Calu3 (cell line): Measurements from ENCODE around the gene MIDN. TPM values are rescaled to one million over a fixed set of nuclear protein-coding genes. Genes with fewer than 3 reads are reported as not detected.

Experiments
- BruUV-seq: library from RNA; stranded (reverse); fragments of 400-500 nt; replicated peaks from 2 replicates; lab custom pipeline; 2021; lab: Mats Ljungman, UMichigan
- CTCF ChIA-PET: fragments of 300-600 bp; sonication (Branson Sonifier 250); formaldehyde crosslinking; loops from one replicate; lab custom pipeline; 2022; ENCODE audit warnings: antibody characterized with exemption; lab: Charles Lee
- DNase-seq: peaks from one replicate; pipeline ENCODE4 v3.0.0; 2022
- H3K27ac Mint-ChIP-seq: one replicate; pipeline ENCODE4 v1.8.0; 2022; ENCODE audit warnings: mixed read lengths; ENCODE audit not compliant: unreplicated experiment
- H3K27me3 Mint-ChIP-seq: one replicate; pipeline ENCODE4 v1.8.0; 2022; ENCODE audit warnings: mixed read lengths; ENCODE audit not compliant: unreplicated experiment
- H3K36me3 Mint-ChIP-seq: one replicate; pipeline ENCODE4 v1.8.0; 2022; ENCODE audit warnings: mild to moderate bottlenecking, moderate library complexity, mixed read lengths; ENCODE audit not compliant: insufficient read depth, unreplicated experiment
- H3K4me1 Mint-ChIP-seq: one replicate; pipeline ENCODE4 v1.8.0; 2022; ENCODE audit warnings: mild to moderate bottlenecking, low read depth, mixed read lengths; ENCODE audit not compliant: unreplicated experiment
- H3K4me3 Mint-ChIP-seq: one replicate; pipeline ENCODE4 v1.8.0; 2022; ENCODE audit warnings: mild to moderate bottlenecking, low read depth, moderate library complexity, mixed read lengths; ENCODE audit not compliant: unreplicated experiment
- H3K9me3 Mint-ChIP-seq: one replicate; pipeline ENCODE4 v1.8.0; 2022; ENCODE audit warnings: low read depth, mixed read lengths; ENCODE audit not compliant: unreplicated experiment
- intact Hi-C: fragments of 100-400 bp; cut with micrococcal nuclease; formaldehyde crosslinking; loops from one replicate; pipeline ENCODE4 v1.10.0; 2022; ENCODE audit not compliant: unreplicated experiment
- total RNA-seq: library from RNA; stranded (reverse); gene quantifications from 2 replicates; pipeline ENCODE4 v1.2.3, GENCODE V29; 2022
- TF ChIP-seq, protein P1 (sequence below): fragments of 200-600 bp; IDR thresholded peaks from one replicate; pipeline ENCODE4 v1.8.0; 2022; ENCODE audit warnings: antibody characterized with exemption; ENCODE audit not compliant: unreplicated experiment

The MIDN gene
- total RNA-seq, 1 experiment from 2014 or later = 61.8 TPM

DNA sequence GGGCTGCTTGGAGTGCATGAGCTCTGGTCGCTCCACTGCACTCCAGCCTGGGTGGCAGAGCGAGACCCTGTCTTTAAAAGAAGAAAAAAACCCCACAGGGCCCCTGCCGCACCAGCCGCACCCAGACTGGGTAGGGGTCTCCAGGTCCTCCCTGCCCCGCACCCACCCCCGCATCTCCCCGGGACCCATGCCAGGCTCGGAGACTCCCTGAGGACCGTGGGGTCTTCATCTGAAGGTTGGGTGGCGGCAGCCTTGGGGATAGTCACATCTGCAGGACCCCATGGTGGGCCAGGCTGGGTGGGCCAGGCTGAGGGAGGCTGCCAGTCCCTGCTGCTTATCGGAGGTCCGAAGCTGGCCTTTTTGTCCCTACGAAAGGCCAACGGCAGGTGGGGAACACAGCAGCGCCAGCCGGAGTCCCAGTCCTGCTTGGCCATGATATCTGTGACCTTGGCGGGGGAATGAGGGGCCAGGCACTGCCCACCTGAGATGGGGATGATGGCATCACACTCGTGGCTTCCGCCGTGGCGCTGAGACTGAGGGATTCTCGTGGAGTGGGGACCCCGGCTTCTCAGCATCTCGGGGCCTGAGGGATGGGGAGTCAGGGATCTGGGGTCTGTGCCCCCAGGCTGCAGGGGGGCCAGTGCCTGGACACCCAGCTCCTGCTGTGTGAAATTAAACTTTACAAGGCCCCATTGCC lies 48.3 kb downstream of the MIDN start:
- Mint-ChIP-seq H3K27me3 (peaks cover 14% of the 10 kb centered on the region), H3K4me3 (no peak overlapping the region)
- no TSS peak for BruUV-seq

DNA sequence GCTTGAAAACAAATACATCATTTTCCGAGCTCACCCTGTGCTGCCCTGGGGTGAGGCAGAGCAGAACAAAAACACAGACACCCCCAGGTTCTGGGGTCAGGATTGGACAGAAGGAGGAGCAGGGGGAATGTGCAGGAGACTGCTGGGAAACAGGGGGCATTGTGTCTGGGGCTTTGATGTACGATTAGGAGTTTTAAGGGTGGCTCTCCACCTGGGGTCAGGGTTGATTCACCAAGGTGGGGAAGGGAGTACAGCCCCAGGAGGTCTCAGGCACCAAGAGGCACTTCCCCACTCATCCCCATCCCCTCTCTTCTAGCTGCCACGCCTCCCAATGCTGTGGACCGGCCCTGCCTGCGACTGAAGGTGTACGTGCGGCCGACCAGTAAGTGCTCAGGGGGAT lies 49.9 kb downstream of the MIDN start:
- CTCF ChIA-PET = no interaction called here
- no TSS peak for BruUV-seq
- intact Hi-C loops = no loop called here
- no peaks in the 10 kb centered on the region for H3K9me3 Mint-ChIP-seq
- no peaks in the 10 kb centered on the region for H3K27me3 Mint-ChIP-seq
- no peak for DNase-seq
- TF ChIP-seq, protein P1, sequence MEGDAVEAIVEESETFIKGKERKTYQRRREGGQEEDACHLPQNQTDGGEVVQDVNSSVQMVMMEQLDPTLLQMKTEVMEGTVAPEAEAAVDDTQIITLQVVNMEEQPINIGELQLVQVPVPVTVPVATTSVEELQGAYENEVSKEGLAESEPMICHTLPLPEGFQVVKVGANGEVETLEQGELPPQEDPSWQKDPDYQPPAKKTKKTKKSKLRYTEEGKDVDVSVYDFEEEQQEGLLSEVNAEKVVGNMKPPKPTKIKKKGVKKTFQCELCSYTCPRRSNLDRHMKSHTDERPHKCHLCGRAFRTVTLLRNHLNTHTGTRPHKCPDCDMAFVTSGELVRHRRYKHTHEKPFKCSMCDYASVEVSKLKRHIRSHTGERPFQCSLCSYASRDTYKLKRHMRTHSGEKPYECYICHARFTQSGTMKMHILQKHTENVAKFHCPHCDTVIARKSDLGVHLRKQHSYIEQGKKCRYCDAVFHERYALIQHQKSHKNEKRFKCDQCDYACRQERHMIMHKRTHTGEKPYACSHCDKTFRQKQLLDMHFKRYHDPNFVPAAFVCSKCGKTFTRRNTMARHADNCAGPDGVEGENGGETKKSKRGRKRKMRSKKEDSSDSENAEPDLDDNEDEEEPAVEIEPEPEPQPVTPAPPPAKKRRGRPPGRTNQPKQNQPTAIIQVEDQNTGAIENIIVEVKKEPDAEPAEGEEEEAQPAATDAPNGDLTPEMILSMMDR = no peak
- no peak overlapping the region for H3K4me3 Mint-ChIP-seq
- H3K4me1 Mint-ChIP-seq = no peaks in the 10 kb centered on the region
- H3K36me3 Mint-ChIP-seq = peaks cover 5% of the 10 kb centered on the region
- H3K27ac Mint-ChIP-seq = no peak overlapping the region

More for the DNA sequence above, 48.3 kb downstream of the MIDN start:
- Mint-ChIP-seq H3K4me1 (peaks cover 8% of the 10 kb centered on the region), H3K36me3 (peaks cover 5% of the 10 kb centered on the region), H3K9me3 (no peaks in the 10 kb centered on the region), H3K27ac (no peak overlapping the region)
- CTCF ChIA-PET = no interaction called here
- no peak for DNase-seq
- intact Hi-C loops = no loop called here
- TF ChIP-seq, protein P1 = no peak

DNA sequence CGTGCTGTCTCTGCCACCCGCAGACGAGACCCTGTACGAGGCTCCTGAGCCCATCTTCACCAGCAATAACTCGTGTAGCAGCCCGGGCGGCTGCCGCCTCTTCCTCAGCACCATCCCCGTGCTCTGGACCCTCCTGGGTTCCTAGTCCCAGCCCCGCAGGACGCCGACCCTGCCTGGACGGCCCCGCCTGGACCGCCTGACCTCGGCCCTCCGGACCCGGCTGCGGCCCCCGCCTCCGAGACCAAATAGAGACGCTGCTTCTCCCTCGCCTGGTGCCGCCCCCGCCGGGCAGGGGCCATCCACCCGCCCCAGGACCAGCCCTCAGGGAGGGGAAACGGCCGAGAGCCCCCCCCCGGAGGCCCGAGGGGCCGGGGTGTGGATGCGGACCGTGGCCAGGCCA lies 51.4 kb downstream of the MIDN start:
- TF ChIP-seq, protein P1 = no peak
- H3K9me3 Mint-ChIP-seq = no peaks in the 10 kb centered on the region
- no peak for DNase-seq
- H3K4me1 Mint-ChIP-seq = no peaks in the 10 kb centered on the region
- no TSS peak for BruUV-seq
- intact Hi-C loops = no loop called here
- no peaks in the 10 kb centered on the region for H3K27me3 Mint-ChIP-seq
- CTCF ChIA-PET = no interaction called here
- no peak overlapping the region for H3K4me3 Mint-ChIP-seq
- H3K36me3 Mint-ChIP-seq = no peaks in the 10 kb centered on the region
- H3K27ac Mint-ChIP-seq = no peak overlapping the region

DNA sequence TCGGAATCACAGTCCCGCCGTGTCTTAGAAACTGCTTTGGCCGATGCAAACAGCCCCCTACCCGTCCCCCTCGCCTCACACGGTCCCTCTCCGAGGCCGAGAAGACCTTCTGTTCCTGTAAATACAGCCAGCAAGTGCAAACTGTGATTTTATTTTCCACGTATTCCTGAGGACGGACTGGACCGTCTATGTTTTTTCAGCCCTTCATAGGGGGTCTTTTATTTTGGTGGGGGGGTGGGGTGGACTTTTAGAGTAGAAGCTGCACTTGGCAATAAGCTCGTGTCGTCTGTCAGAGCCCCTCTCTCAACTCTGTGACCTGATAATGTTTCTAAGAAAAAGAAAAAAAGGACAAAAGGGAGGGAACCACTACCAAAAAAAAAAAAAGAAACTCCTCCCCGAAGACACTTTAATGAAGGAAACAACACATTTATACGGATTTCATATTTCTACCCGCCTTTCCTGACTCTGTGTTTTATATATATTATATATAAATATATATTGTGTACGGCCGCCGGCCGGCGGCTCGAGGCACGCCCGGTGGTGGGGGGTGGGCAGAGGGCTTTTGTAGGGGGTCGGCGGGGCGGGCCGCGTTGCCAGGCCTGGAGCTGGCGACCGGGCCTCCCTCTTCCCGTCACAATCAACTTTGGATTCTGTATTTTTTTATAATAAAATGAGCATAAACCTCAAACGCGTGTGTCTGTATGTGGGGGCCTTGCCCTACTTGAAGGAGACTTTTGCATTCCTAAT lies 52.5 kb downstream of the MIDN start:
- intact Hi-C loops = no loop called here
- CTCF ChIA-PET = interaction anchor here (0.7 kb wide), 1 partner anchor 24 kb away, joined by 4 read pairs; no protein-coding TSS in a partner anchor
- no TSS peak for BruUV-seq
- H3K27ac Mint-ChIP-seq = no peak overlapping the region
- H3K4me1 Mint-ChIP-seq = no peaks in the 10 kb centered on the region
- H3K27me3 Mint-ChIP-seq = no peaks in the 10 kb centered on the region
- DNase-seq = no peak
- TF ChIP-seq, protein P1 = no peak
- H3K4me3 Mint-ChIP-seq = no peak overlapping the region
- H3K36me3 Mint-ChIP-seq = no peaks in the 10 kb centered on the region
- H3K9me3 Mint-ChIP-seq = no peaks in the 10 kb centered on the region
